Measurements from ENCODE around the gene CORO2A.

DNA sequence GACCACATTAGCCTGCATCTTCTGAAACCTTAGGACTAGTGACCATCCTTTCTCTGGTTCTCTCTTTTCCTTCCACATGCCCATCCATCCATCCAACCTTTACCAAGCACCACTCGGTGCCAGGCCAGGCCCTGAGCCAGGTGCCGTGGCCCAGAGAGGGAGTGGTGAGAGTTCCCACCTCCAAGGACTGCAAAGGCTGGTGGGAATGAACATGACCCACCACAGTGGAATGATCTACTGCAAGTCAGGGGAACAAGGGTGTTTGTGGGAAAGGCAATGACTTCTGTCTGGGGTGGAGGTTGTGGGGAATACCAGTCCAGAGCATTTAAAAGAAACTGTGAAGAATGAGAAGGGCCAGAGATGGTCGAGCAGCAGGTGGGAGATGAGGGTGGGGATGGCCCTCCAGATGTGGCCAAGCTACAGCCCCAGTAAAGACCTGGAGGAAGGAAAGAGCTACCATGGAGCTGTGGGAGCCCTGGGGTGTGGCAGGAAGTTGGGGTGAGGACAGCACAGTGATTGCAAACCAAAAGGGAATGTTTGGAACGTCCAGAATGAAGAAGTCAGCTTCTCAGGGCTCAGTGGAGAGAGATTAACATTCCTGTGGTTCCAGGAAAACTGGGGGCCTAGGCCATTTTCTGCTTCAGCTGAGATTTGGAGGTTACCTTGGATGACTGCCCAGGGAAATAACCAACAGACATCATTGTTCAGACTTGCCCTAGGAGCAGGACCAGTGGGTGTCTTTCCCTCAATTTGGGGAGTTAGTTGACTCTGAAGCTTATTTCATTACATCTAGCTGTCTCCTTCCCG is 30.7 kb upstream of the CORO2A start:
- TF ChIP-seq EZH2 (IDR thresholded peaks at IDR 0.05), result no peak
- TF ChIP-seq, protein P1, sequence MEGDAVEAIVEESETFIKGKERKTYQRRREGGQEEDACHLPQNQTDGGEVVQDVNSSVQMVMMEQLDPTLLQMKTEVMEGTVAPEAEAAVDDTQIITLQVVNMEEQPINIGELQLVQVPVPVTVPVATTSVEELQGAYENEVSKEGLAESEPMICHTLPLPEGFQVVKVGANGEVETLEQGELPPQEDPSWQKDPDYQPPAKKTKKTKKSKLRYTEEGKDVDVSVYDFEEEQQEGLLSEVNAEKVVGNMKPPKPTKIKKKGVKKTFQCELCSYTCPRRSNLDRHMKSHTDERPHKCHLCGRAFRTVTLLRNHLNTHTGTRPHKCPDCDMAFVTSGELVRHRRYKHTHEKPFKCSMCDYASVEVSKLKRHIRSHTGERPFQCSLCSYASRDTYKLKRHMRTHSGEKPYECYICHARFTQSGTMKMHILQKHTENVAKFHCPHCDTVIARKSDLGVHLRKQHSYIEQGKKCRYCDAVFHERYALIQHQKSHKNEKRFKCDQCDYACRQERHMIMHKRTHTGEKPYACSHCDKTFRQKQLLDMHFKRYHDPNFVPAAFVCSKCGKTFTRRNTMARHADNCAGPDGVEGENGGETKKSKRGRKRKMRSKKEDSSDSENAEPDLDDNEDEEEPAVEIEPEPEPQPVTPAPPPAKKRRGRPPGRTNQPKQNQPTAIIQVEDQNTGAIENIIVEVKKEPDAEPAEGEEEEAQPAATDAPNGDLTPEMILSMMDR (IDR thresholded peaks at IDR 0.05), result no peak

Measured in neural progenitor cell (in vitro differentiated cells).